GM10847 (cell line): Measurements from ENCODE around the gene SAXO1.

Experiments used
- POLR2A ChIP-seq: IDR thresholded peaks from 2 replicates; pipeline ENCODE4 v1.6.1; 2011; ENCODE audit not compliant: insufficient read length; ENCODE audit errors: extremely low read depth

The SAXO1 gene

GRCh38 chr9:18909140-18910018, 123.6 kb downstream of the SAXO1 start:
- TF ChIP-seq POLR2A = no peak

- TF ChIP-seq POLR2A = no peak
Measured at GRCh38 chr9:18907927-18908625, 124.9 kb downstream of the SAXO1 start.

GRCh38 chr9:18906656-18907395, 126.2 kb downstream of the SAXO1 start:
- TF ChIP-seq POLR2A = no peak

- no peak for TF ChIP-seq POLR2A
Measured at GRCh38 chr9:18905883-18906629, 127.0 kb downstream of the SAXO1 start.

GRCh38 chr9:18905028-18905882, 127.8 kb downstream of the SAXO1 start:
- TF ChIP-seq POLR2A = no peak

GRCh38 chr9:18903450-18903849, 129.6 kb downstream of the SAXO1 start:
- TF ChIP-seq POLR2A = no peak

GRCh38 chr9:18896531-18897179, 136.4 kb downstream of the SAXO1 start:
- no peak for TF ChIP-seq POLR2A

GRCh38 chr9:18896004-18896403, 137.0 kb downstream of the SAXO1 start:
- no peak for TF ChIP-seq POLR2A

GRCh38 chr9:18893491-18893890, 139.5 kb downstream of the SAXO1 start:
- no peak for TF ChIP-seq POLR2A

GRCh38 chr9:18893046-18893445, 140.0 kb downstream of the SAXO1 start:
- no peak for TF ChIP-seq POLR2A

GRCh38 chr9:18891946-18892670, 140.9 kb downstream of the SAXO1 start:
- no peak for TF ChIP-seq POLR2A

- no peak for TF ChIP-seq POLR2A
Measured at GRCh38 chr9:18890372-18890771, 142.6 kb downstream of the SAXO1 start.

GRCh38 chr9:18889550-18889949, 143.5 kb downstream of the SAXO1 start:
- TF ChIP-seq POLR2A = no peak
